ENCODE data around the gene LZTS2.

LZTS2 gene

GRCh38 chr10:100976906-100977305 is 22.7 kb upstream of the LZTS2 start:
- no peak overlapping the region for H3K4me2 ChIP-seq
- H3K27ac ChIP-seq, result no peak overlapping the region
- H3K36me3 ChIP-seq, result peaks cover 26 to 45% (median 34%) of the 10 kb centered on the region in 11 experiments
- H4K20me1 ChIP-seq, result peaks cover 0 to 9% (median 0%) of the 10 kb centered on the region in 11 experiments; a peak in 4 of 22 replicates
- no peak overlapping the region for H3K4me3 ChIP-seq
- no peak overlapping the region for H3K9ac ChIP-seq
- no peaks in the 10 kb centered on the region for H3K9me3 ChIP-seq (replicated peaks in 1 of 11)
- TF ChIP-seq Cebpa-rat (IDR thresholded peaks at IDR 0.05), result no peak
- no peaks in the 10 kb centered on the region for H3K27me3 ChIP-seq
- H3K4me1 ChIP-seq, result no peaks in the 10 kb centered on the region

- no peak overlapping the region for H3K4me3 ChIP-seq
- H3K9ac ChIP-seq, result no peak overlapping the region
- H3K4me2 ChIP-seq, result no peak overlapping the region
- H3K36me3 ChIP-seq, result peaks cover 27 to 50% (median 40%) of the 10 kb centered on the region in 11 experiments
- TF ChIP-seq Cebpa-rat (IDR thresholded peaks at IDR 0.05), result no peak
- H3K27ac ChIP-seq, result no peak overlapping the region
- H3K9me3 ChIP-seq (replicated peaks in 1 of 11), result no peaks in the 10 kb centered on the region
- H3K4me1 ChIP-seq, result no peaks in the 10 kb centered on the region
- no peaks in the 10 kb centered on the region for H3K27me3 ChIP-seq
- H4K20me1 ChIP-seq, result peaks cover 0 to 9% (median 0%) of the 10 kb centered on the region in 11 experiments; a peak in 3 of 22 replicates
These were observed 22.2 kb upstream of the LZTS2 start for GRCh38 chr10:100977436-100977835.

- H3K36me3 ChIP-seq, result peaks cover 34 to 59% (median 48%) of the 10 kb centered on the region in 11 experiments
- no peaks in the 10 kb centered on the region for H3K9me3 ChIP-seq (replicated peaks in 1 of 11)
- no peak overlapping the region for H3K9ac ChIP-seq
- no peaks in the 10 kb centered on the region for H3K27me3 ChIP-seq
- no peak overlapping the region for H3K4me3 ChIP-seq
- no peaks in the 10 kb centered on the region for H3K4me1 ChIP-seq
- TF ChIP-seq Cebpa-rat (IDR thresholded peaks at IDR 0.05), result no peak
- H3K4me2 ChIP-seq, result no peak overlapping the region
- no peak overlapping the region for H3K27ac ChIP-seq
- peaks cover 0 to 9% (median 0%) of the 10 kb centered on the region in 11 experiments; a peak in 3 of 22 replicates for H4K20me1 ChIP-seq
These were observed 21.3 kb upstream of the LZTS2 start for GRCh38 chr10:100978121-100978900.

GRCh38 chr10:100978901-100979195 is 20.8 kb upstream of the LZTS2 start:
- no peak overlapping the region for H3K4me3 ChIP-seq
- H3K4me2 ChIP-seq, result no peak overlapping the region
- peaks cover 37 to 62% (median 52%) of the 10 kb centered on the region in 11 experiments for H3K36me3 ChIP-seq
- no peak overlapping the region for H3K9ac ChIP-seq
- H3K27ac ChIP-seq, result no peak overlapping the region
- H3K4me1 ChIP-seq, result no peaks in the 10 kb centered on the region
- no peaks in the 10 kb centered on the region for H3K9me3 ChIP-seq (replicated peaks in 1 of 11)
- TF ChIP-seq Cebpa-rat (IDR thresholded peaks at IDR 0.05), result no peak
- peaks cover 0 to 9% (median 0%) of the 10 kb centered on the region in 11 experiments; a peak in 3 of 22 replicates for H4K20me1 ChIP-seq
- H3K27me3 ChIP-seq, result no peaks in the 10 kb centered on the region

- no peak overlapping the region for H3K27ac ChIP-seq
- no peak overlapping the region for H3K4me3 ChIP-seq
- H3K9ac ChIP-seq, result no peak overlapping the region
- H3K36me3 ChIP-seq, result peaks cover 37 to 72% (median 59%) of the 10 kb centered on the region in 11 experiments
- H3K27me3 ChIP-seq, result no peaks in the 10 kb centered on the region
- H3K9me3 ChIP-seq (replicated peaks in 1 of 11), result no peaks in the 10 kb centered on the region
- H4K20me1 ChIP-seq, result peaks cover 0 to 16% (median 0%) of the 10 kb centered on the region in 11 experiments; a peak in 6 of 22 replicates
- H3K4me2 ChIP-seq, result no peak overlapping the region
- TF ChIP-seq Cebpa-rat (IDR thresholded peaks at IDR 0.05), result no peak
- no peaks in the 10 kb centered on the region for H3K4me1 ChIP-seq
These were observed 19.8 kb upstream of the LZTS2 start for GRCh38 chr10:100979791-100980272.

- Histone ChIP-seq H3K9me3 (replicated peaks in 1 of 11) (no peaks in the 10 kb centered on the region), H3K4me2 (no peak overlapping the region), H3K9ac (no peak overlapping the region), H3K36me3 (peaks cover 41 to 77% (median 63%) of the 10 kb centered on the region in 11 experiments), H3K27ac (no peak overlapping the region), H4K20me1 (peaks cover 0 to 21% (median 0%) of the 10 kb centered on the region in 11 experiments; a peak in 6 of 22 replicates), H3K4me3 (no peak overlapping the region), H3K27me3 (no peaks in the 10 kb centered on the region), H3K4me1 (peaks cover 0 to 1% (median 0%) of the 10 kb centered on the region in 10 experiments; a peak in 2 of 20 replicates)
- no peak for TF ChIP-seq Cebpa-rat (IDR thresholded peaks at IDR 0.05)
These were observed 19.3 kb upstream of the LZTS2 start for GRCh38 chr10:100980311-100980710.

- no peak overlapping the region for H3K9ac ChIP-seq
- no peak overlapping the region for H3K27ac ChIP-seq
- no peak overlapping the region for H3K4me2 ChIP-seq
- no peak for TF ChIP-seq Cebpa-rat (IDR thresholded peaks at IDR 0.05)
- peaks cover 45 to 81% (median 67%) of the 10 kb centered on the region in 11 experiments for H3K36me3 ChIP-seq
- H3K4me1 ChIP-seq, result peaks cover 0 to 5% (median 3%) of the 10 kb centered on the region in 10 experiments; a peak in 10 of 20 replicates
- H3K4me3 ChIP-seq, result no peak overlapping the region
- H4K20me1 ChIP-seq, result peaks cover 0 to 22% (median 0%) of the 10 kb centered on the region in 11 experiments; a peak in 6 of 22 replicates
- H3K9me3 ChIP-seq (replicated peaks in 1 of 11), result no peaks in the 10 kb centered on the region
- H3K27me3 ChIP-seq, result no peaks in the 10 kb centered on the region
These were observed 18.9 kb upstream of the LZTS2 start for GRCh38 chr10:100980711-100981110.

GRCh38 chr10:100981178-100981772 is 18.3 kb upstream of the LZTS2 start:
- Histone ChIP-seq H3K27ac (no peak overlapping the region), H3K9me3 (replicated peaks in 1 of 11) (no peaks in the 10 kb centered on the region), H3K27me3 (no peaks in the 10 kb centered on the region), H3K4me2 (no peak overlapping the region), H4K20me1 (peaks cover 0 to 22% (median 0%) of the 10 kb centered on the region in 11 experiments; a peak in 7 of 22 replicates), H3K9ac (no peak overlapping the region), H3K4me1 (peaks cover 3 to 11% (median 9%) of the 10 kb centered on the region in 10 experiments), H3K36me3 (peaks cover 50 to 86% (median 68%) of the 10 kb centered on the region in 11 experiments), H3K4me3 (no peak overlapping the region)
- TF ChIP-seq Cebpa-rat (IDR thresholded peaks at IDR 0.05), result no peak
